Activated T-helper 1 cell treated with Interleukin-2 at 50 U/mL for 16 hours (primary cell): ENCODE results near the gene GLRX3.
"Not testable (repeated sequence)": the region's sequence is repeated elsewhere in the genome, so short reads cannot be mapped to it uniquely, and the experiment has no call there.

Experiments used
- DNase-seq: peaks from one replicate; pipeline ENCODE4 v3.0.0-alpha.2; 2020; ENCODE audit warnings: low read depth

Gene GLRX3

DNA sequence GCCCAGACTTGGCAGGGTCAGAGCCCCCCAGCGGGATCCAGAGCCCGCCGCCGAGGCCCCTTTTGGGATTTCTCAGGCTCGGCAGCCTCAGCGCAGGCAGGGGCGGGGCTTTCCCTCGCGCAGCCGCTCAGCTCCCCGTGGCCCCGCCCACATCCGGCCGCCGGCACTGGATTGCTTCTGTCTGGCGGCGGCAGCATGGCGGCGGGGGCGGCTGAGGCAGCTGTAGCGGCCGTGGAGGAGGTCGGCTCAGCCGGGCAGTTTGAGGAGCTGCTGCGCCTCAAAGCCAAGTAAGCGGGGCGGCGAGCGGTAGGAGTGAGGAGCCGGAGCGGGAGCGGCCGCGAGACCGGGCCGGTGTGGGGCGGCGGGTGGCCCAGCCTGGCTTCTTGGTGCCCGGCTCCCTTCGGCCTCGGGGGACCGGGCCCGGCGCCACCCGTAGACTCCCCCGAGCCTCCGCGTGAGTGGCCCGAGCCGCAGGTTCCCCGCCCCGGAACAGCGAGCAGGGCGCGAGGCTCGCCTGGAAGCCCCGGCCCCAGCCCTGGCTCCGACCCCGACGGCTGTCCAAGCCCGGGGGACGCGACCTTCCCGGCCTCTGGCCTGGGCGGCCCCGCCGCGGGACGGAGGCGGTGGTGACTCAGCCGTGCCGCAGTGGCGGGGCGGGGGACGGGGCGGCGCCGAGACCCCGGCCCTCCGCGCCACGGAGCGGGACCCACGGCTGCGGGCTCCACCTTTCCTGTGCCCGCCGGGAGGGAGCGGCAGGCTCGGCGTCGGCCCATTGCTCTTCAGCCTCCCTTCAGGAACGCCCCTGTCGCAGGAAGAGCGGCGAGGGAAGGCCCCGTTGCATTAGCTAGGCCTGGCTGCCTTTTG lies at the start of gene GLRX3:
TSS of gene GLRX3 (plus strand) at position 166 of the 864 bp plus-strand sequence. CDS start at position 196, 30 bp downstream.
- peak; percentile 84 for DNase-seq

GRCh38 chr10:130090565-130090964 lies 45.6 kb upstream of the GLRX3 start:
- DNase-seq = not testable (repeated sequence)

DNA sequence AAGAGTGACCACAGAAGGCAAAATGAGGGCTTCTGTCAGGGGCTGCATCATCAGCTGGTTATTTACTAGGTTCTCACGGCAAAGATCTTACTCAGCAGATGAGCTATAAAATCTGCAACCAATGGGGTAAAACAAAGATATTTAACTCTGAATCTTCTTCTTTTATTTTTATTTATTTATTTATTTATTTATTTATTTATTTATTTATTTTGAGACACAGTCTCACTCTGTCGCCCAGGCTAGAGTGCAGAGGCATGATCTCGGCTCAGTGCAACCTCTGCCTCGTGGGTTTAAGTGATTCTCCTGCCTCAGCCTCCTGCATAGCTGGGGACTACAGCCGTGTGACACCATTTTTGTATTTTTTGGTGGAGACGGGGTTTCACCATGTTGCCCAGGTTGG lies 36.8 kb upstream of the GLRX3 start:
- DNase-seq = no peak

- DNase-seq = no peak
These were observed 30.5 kb upstream of the GLRX3 start for GRCh38 chr10:130105724-130106123.

- DNase-seq = not testable (repeated sequence)
These were observed 28.0 kb upstream of the GLRX3 start for GRCh38 chr10:130108146-130108545.

GRCh38 chr10:130108934-130109604 lies 27.1 kb upstream of the GLRX3 start:
- no peak for DNase-seq

GRCh38 chr10:130109796-130110245 lies 26.4 kb upstream of the GLRX3 start:
- DNase-seq = peak; percentile 36

DNA sequence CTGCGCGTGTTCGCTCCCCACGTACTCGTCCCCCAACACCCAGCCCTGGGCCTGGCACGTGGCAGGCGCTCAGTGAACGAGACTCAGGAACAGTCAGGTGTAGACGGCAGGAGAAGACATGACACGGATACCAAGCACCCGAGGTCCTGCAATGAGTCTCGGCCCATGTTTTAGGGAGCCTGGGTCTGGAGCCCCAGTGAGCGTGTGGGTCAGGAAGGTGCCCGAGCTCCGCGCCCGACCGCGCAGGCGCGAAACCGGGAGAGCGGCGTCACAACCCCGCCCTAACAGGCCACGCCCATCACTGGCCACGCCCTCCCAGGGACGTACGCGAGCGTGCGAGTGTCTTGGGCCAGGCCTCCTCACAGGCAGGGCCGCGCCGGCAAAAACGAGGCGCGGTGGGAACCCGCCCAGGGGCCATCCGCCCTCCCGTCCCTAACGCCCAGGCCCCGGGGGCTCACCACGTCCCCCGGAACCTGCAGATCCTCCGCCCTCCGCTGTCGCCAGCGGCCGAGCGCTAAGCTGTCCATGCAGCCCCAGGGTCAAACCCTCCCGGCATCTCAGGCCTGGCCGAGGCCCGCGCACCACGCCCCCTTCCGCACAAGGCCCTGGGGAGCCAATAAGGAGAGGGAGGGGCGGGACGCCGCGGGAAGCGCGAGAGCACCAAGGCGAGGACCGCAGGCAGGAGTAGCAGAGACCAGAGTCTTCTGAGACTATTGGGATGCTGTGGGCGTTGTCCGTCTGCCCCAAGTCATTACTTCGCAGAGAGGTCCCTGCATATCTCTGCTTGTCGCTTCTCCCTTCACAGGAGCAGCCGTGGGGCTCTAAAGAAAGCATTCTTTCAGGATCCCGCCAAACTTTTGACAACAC lies 25.7 kb upstream of the GLRX3 start, which contains the start of gene C10orf143:
TSS of gene C10orf143 (minus strand) at position 585 of the 867 bp plus-strand sequence. CDS start at position 527, 58 bp downstream.
- DNase-seq = peak; percentile 97

GRCh38 chr10:130111113-130111851 lies 24.9 kb upstream of the GLRX3 start:
- peak; percentile 89 for DNase-seq

DNA sequence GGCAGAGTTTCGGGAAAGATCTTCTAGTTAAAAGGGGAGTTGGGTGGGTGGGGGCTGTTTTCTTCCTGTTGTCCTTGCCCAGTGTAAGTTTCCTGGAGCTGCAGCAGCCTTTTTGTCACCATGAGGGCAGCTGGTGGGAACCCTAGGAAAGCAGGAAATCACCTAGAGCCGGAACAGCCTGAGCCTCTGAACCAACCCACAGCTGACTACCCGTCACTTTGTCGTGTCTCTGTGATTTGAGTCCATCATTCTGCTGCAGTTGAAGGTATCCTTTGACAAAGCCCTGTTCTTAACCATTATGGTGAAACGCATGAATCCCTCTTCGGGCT lies 24.4 kb upstream of the GLRX3 start:
- DNase-seq = no peak

DNA sequence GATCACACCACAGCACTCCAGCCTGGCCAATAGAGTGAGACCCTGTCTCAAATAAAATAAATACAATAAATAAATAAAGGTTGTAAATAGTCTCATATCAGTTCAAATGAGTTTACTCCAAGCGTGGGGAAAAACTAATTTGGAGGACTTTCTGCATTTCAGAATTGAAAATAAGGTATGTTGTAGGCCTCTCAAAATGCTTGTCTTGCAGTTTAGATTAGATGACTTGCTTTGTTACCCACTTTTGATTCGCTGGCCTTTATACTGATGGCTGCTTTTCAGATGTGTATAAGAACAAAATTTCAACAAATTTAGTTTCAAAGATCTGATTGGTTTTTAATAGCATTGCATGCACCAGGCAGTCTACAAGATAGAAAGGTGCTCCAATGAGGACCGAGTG lies 23.4 kb upstream of the GLRX3 start:
- DNase-seq = no peak

- not testable (repeated sequence) for DNase-seq
These were observed 19.2 kb upstream of the GLRX3 start for GRCh38 chr10:130116942-130117341.

DNA sequence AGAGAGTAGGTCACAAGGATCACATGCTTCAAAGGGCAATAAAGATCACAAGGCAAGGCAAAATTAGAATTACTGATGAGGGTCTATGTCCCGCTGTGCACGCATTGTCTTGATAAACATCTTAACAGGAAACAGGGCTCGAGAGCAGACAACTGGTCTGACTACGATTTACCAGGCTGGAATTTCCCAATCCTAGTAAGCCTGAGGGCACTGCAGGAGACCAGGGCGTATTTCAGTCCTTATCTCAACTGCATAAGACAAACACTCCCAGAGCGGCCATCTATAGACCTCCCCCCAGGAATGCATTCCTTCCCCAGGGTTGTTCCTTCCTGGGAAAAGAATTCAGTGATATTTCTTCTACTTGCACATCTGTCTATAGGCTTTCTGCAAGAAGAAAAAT lies 18.7 kb upstream of the GLRX3 start:
- DNase-seq = not testable (repeated sequence)

DNA sequence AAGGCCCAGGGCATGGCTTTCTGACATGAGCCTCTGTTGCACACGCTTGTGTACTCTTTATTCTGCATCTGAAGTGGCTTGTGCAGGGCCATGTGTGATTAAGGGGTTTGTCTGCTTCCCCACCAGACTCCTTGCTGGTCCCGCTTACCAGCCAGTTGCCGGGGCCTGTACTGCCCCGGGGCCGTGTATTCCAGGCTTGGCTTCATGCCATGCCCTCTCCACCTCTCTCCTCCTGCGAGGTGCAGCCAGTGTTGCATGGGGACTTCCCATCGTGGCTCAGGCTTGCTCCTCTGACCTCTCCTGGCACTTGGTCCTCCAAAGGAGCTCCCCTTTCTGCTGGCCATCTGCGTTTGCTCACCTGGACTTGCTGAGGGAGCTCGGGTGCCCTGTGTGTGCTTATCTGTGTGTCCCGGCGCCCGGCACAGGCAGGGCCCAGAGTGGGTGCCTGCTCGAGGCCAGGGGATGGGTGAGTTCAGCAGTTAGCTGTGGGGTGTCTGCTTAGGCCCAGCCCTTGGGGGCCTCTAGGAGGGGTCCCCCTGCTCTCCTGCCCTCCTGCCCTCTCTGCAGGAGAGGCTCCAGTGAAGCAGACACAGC lies 14.6 kb upstream of the GLRX3 start:
- no peak for DNase-seq

DNA sequence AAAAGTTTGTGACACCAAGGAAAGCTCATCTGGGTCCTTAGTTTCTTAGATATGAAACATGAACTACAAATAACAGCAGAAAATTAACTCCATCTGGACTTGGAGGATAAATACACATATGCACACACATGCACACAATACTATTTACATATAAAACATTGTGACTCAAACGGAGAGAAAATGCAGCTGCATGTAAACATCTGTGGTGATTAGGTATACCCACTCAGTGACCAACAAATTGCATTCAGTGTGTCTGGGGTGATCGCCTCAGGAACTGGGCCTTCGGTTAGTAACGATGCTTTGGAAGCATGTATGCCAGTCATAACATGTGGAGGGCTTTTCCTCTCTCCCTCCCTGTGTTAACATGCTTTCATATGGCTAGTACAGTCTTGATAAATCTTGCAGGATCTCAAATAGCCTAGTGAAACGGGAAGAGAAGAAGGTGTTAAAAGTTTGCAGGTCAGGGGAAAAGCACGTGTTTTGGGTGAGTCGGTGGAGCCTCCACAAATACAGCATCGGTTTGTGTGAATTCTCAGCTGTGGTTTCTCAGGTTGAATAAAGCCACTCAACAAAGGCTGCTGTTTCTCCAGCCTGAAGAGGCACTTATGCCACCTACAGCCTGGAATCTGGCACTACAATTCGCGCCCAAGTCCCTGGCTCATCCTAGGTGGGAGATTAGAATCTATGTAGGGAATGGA lies 8.7 kb upstream of the GLRX3 start:
- DNase-seq = peak; percentile 31

DNA sequence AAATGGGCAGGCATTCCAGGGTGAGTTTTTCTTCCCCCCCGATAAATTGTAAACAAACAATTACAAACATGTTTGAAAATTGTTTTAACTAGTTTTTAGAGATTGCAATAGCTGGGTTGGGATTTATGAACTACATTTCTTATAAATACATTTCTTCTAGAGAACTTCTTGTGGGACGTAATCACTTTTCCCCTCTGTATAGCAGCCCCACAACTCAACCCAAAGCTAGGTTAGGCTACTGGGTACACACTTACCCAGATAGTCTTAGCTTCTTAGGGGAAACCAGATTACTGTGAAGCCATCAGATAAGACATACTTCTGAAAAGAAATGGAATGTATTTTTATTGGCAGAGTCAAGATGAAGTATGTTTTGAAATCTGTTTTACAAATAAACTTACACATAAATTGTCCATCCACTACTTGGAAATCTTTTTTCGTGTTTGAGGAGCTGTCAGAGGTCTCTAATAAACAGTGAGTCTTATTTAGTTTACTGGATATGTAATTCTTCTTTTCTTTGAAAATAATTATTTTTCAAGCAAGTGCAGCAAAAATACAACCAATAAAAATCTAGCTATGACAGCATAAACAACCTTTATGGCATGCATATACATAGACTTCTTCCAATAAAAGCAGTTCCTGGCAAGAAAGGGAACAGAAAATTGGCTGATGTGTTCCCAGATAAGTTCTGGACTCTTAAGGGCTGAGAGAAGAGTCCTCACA lies 8.0 kb upstream of the GLRX3 start:
- DNase-seq = no peak

DNA sequence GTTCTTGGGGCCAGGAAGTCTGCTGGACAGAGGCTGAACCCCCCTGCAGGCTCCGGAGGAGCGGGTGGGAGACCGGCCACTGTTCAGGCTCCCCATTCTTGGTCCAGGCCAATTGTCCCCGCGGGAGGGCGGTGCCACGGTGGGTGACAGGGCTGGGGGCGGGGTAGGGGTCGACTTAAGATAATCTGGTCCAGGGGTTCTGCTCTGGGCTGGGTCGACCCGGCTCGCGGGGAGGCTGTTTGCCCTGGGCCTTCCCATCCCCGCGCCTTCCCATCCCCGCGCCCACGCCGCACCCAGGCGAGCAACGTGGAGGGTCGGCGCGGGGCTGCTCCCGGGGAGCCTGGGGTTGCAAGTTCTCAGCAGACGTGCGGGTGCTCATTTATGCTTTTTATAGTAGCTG lies 7.3 kb upstream of the GLRX3 start:
- DNase-seq = no peak

- DNase-seq = no peak
These were observed 440 bp upstream of the GLRX3 start for GRCh38 chr10:130135676-130136225.

DNA sequence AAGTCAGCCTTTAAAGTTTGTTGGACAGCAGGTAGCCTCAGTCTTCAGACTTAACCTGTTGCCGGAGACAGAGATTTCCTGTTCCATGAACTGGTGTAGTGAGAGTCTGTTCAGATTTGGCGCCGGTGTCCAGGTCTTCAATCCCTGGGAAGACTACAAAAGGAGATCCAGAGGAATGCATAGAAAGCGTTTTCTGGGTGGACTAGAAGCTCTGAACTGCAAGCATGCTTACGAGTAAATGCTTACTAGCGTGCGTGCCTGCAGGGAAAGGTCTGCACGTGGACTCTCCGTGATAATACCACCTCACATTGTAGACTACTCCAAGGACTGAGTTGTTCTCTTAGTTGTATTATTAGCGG lies 878 bp downstream of the GLRX3 start:
- no peak for DNase-seq
